SK-N-SH (cell line): ENCODE results near the gene GARRE1. TPM values are rescaled to one million over a fixed set of nuclear protein-coding genes. Genes with fewer than 3 reads are reported as not detected.

Experiments
- CTCF ChIA-PET: fragments of 300-600, 350-600 bp; formaldehyde crosslinking; extraction: SDS; loops from one replicate; lab custom pipeline; 2021; lab: Yijun Ruan, JAX
- POLR2A ChIA-PET: fragments of 350-600 bp; sonication (Branson Sonifier 250); formaldehyde crosslinking; extraction: SDS; loops from one replicate; lab custom pipeline; 2020; ENCODE audit warnings: antibody characterized with exemption, inconsistent platforms; lab: Yijun Ruan, JAX
- DNase-seq: peaks from one replicate; pipeline ENCODE4 v3.0.0; 2012
- H2AFZ ChIP-seq: fragments of 200-600 bp; sonication (generic); 2 replicates; pipeline ENCODE4 v1.8.1; 2016; ENCODE audit warnings: antibody characterized with exemption, mild to moderate bottlenecking, low read depth
- H3F3A ChIP-seq: fragments of 200-600 bp; sonication (generic); replicated peaks from 2 replicates; pipeline ENCODE3; 2016; ENCODE audit warnings: antibody characterized with exemption, mild to moderate bottlenecking; ENCODE audit not compliant: insufficient read depth
- H3K27ac ChIP-seq, 2 experiments: fragments of 200-500 bp in 1 of 2; fragments of 200-600 bp in 1 of 2; sonication (Bioruptor generic) in 1 of 2; sonication (generic), shearing (Covaris generic) in 1 of 2; 2 replicates each; pipeline versions ENCODE4 v1.5.1 to v1.6.1; 2014 to 2016; ENCODE audit warnings: low read depth in 2 of 2, inconsistent platforms in 1 of 2, low read length in 1 of 2, mild to moderate bottlenecking in 1 of 2, mixed read lengths in 1 of 2
- H3K27me3 ChIP-seq: fragments of 200-600 bp; sonication (generic), shearing (Covaris generic); 2 replicates; pipeline ENCODE4 v1.6.1; 2016; ENCODE audit warnings: mixed run types; ENCODE audit not compliant: insufficient read depth
- H3K36me3 ChIP-seq, 2 experiments: fragments of 200-500 bp in 1 of 2; fragments of 200-600 bp in 1 of 2; sonication (Bioruptor generic) in 1 of 2; sonication (generic) in 1 of 2; replicated peaks in 1 of 2; 2 replicates each; pipeline versions ENCODE3 to v1.5.1; 2014 to 2016; ENCODE audit warnings: low read length in 1 of 2, mild to moderate bottlenecking in 1 of 2; ENCODE audit not compliant: insufficient read depth in 2 of 2, control insufficient read depth in 1 of 2
- H3K4me1 ChIP-seq, 2 experiments: fragments of 200-500 bp in 1 of 2; fragments of 200-600 bp in 1 of 2; sonication (Bioruptor generic) in 1 of 2; sonication (generic), shearing (Covaris generic) in 1 of 2; 2 replicates each; pipeline versions ENCODE4 v1.5.1 to v1.6.1; 2014 to 2016; ENCODE audit warnings: low read depth in 1 of 2, low read length in 1 of 2, mixed run types in 1 of 2; ENCODE audit not compliant: insufficient read depth in 2 of 2, control insufficient read depth in 1 of 2
- H3K4me2 ChIP-seq: fragments of 200-600 bp; sonication (generic), shearing (Covaris generic); 2 replicates; pipeline ENCODE4 v1.6.1; 2017; ENCODE audit warnings: mixed run types
- H3K4me3 ChIP-seq, 2 experiments: fragments of 200-500 bp in 1 of 2; fragments of 200-600 bp in 1 of 2; sonication (Bioruptor generic) in 1 of 2; sonication (generic), shearing (Covaris generic) in 1 of 2; 2 replicates each; pipeline versions ENCODE4 v1.5.1 to v1.8.1; 2014 to 2016; ENCODE audit warnings: low read depth in 2 of 2, inconsistent platforms in 1 of 2, low read length in 1 of 2, mild to moderate bottlenecking in 1 of 2, mixed read lengths in 1 of 2, moderate library complexity in 1 of 2
- H3K79me2 ChIP-seq: fragments of 200-600 bp; sonication (generic); 2 replicates; pipeline ENCODE4 v1.8.1; 2017; ENCODE audit warnings: mild to moderate bottlenecking; ENCODE audit not compliant: insufficient read depth
- H3K9ac ChIP-seq: fragments of 200-600 bp; sonication (generic); 2 replicates; pipeline ENCODE4 v1.6.1; 2017; ENCODE audit warnings: mixed run types
- H3K9me2 ChIP-seq: fragments of 200-600 bp; sonication (generic); 2 replicates; pipeline ENCODE4 v1.6.1; 2017; ENCODE audit warnings: mixed run types
- H3K9me3 ChIP-seq: fragments of 200-600 bp; sonication (generic); 2 replicates; pipeline ENCODE4 v1.6.1; 2017; ENCODE audit warnings: mixed run types, mild to moderate bottlenecking, moderate library complexity
- H4K20me1 ChIP-seq: fragments of 200-600 bp; sonication (generic); 2 replicates; pipeline ENCODE4 v1.6.1; 2017; ENCODE audit warnings: mild to moderate bottlenecking, mixed run types; ENCODE audit not compliant: insufficient read depth
- GABPA ChIP-seq: IDR thresholded peaks from 2 replicates; pipeline ENCODE4 v1.4.0; 2012; ENCODE audit warnings: low read depth, mild to moderate bottlenecking
- IRF3 ChIP-seq: fragments of 150-350 bp; IDR thresholded peaks from 2 replicates; pipeline ENCODE4 v1.6.1; 2016; ENCODE audit warnings: mild to moderate bottlenecking, low read depth, low read length
- NFIC ChIP-seq: IDR thresholded peaks from 2 replicates; pipeline ENCODE4 v1.4.0; 2012; ENCODE audit warnings: borderline replicate concordance
- PBX3 ChIP-seq: IDR thresholded peaks from 2 replicates; pipeline ENCODE4; 2012
- POLR2AphosphoS5 ChIP-seq: IDR thresholded peaks from 2 replicates; pipeline ENCODE4 v1.6.1; 2012; ENCODE audit warnings: low read depth, low read length
- REST ChIP-seq: IDR thresholded peaks from 2 replicates; pipeline ENCODE4 v1.6.1; 2012; ENCODE audit warnings: mild to moderate bottlenecking, low read depth, low read length, moderate library complexity
- RFX5 ChIP-seq: IDR thresholded peaks from 2 replicates; pipeline ENCODE4 v1.6.1; 2012; ENCODE audit warnings: mild to moderate bottlenecking, improper control_type of control experiment, low read length
- TAF1 ChIP-seq: IDR thresholded peaks from 2 replicates; pipeline ENCODE4 v1.6.1; 2012; ENCODE audit warnings: low read depth, mild to moderate bottlenecking, low read length, moderate library complexity, borderline replicate concordance
- TCF12 ChIP-seq: IDR thresholded peaks from 2 replicates; pipeline ENCODE4 v1.4.0; 2012
- USF1 ChIP-seq: IDR thresholded peaks from 2 replicates; pipeline ENCODE4 v1.4.0; 2012; ENCODE audit warnings: low read depth, borderline replicate concordance
- WGBS: methylation state at CpG from one replicate; pipeline ENCODE4 v1.1.6; 2017; ENCODE audit warnings: low lambda C conversion rate; 5-methylcytosine and 5-hydroxymethylcytosine counted together
- polyA plus RNA-seq, 3 experiments: library from polyadenylated mRNA; depleted of rRNA; stranded (reverse); fragments of >200 nt; gene quantifications; 2 replicates each; pipeline ENCODE4 v1.2.3, GENCODE V29; 2012

The GARRE1 gene
- polyA plus RNA-seq, 1 of the 3 experiments (the other 2 are of a cell fraction) = 9.7 TPM

GRCh38 chr19:34208291-34208884 is 46.0 kb upstream of the GARRE1 start:
- no peaks in the 10 kb centered on the region for H3K9me2 ChIP-seq
- H3K27me3 ChIP-seq = no peaks in the 10 kb centered on the region
- DNase-seq = no peak
- no peak overlapping the region for H3K4me2 ChIP-seq
- TF ChIP-seq PBX3 (no peak), POLR2AphosphoS5 (no peak), REST (no peak), TAF1 (no peak), IRF3 (no peak), NFIC (no peak), RFX5 (no peak), TCF12 (no peak), USF1 (no peak), GABPA (no peak)
- ChIA-PET POLR2A (no interaction called here), CTCF (interaction anchor here (0.9 to 2.1 kb wide), 3 partner anchors 11 to 35 kb away, joined by 3 to 7 read pairs (median 5); no protein-coding TSS in a partner anchor)
- no peaks in the 10 kb centered on the region for H3K9me3 ChIP-seq
- no peak overlapping the region for H3K9ac ChIP-seq
- H3K27ac ChIP-seq = no peak overlapping the region
- H3F3A ChIP-seq = no peaks in the 10 kb centered on the region
- H3K79me2 ChIP-seq = peaks cover 8% of the 10 kb centered on the region; the same call in 1 of the 2 replicates
- H2AFZ ChIP-seq = no peak overlapping the region
- H4K20me1 ChIP-seq = peaks cover 44% of the 10 kb centered on the region
- no peak overlapping the region for H3K4me3 ChIP-seq
- peaks cover 25 to 55% of the 10 kb centered on the region in 2 experiments for H3K36me3 ChIP-seq
- 100% methylated on average over 1 of the region's 1 CpG for WGBS
- H3K4me1 ChIP-seq = no peaks in the 10 kb centered on the region
